NCI-H524 (cell line): ENCODE measurements around the gene SHISA9.

Experiments
- DNase-seq, 2 experiments: peaks; one replicate each; lab custom pipeline; 2025; lab: John Stamatoyannopoulos, UW

SHISA9 gene

GRCh38 chr16:13029786-13030185 is 128.4 kb downstream of the SHISA9 start:
- no peak for DNase-seq

- DNase-seq, result no peak
Observed at GRCh38 chr16:13030769-13031168, 129.4 kb downstream of the SHISA9 start.

- peak; percentile 88 to 97 for DNase-seq
Observed at GRCh38 chr16:13032911-13033310, 131.5 kb downstream of the SHISA9 start.

GRCh38 chr16:13036600-13036999 is 135.2 kb downstream of the SHISA9 start:
- DNase-seq, result no peak

GRCh38 chr16:13038591-13038990 is 137.2 kb downstream of the SHISA9 start:
- no peak for DNase-seq

GRCh38 chr16:13039526-13039925 is 138.1 kb downstream of the SHISA9 start:
- DNase-seq, result no peak

GRCh38 chr16:13041180-13041579 is 139.8 kb downstream of the SHISA9 start:
- peak in 1 of 2 experiments; percentile 10 for DNase-seq

- peak; percentile 68 to 93 for DNase-seq
Observed at GRCh38 chr16:13041646-13042290, 140.4 kb downstream of the SHISA9 start.

GRCh38 chr16:13042291-13042685 is 140.9 kb downstream of the SHISA9 start:
- DNase-seq, result no peak

GRCh38 chr16:13046061-13046821 is 144.8 kb downstream of the SHISA9 start:
- no peak for DNase-seq

- DNase-seq, result peak in 1 of 2 experiments; percentile 3
Observed at GRCh38 chr16:13047276-13047675, 145.9 kb downstream of the SHISA9 start.

- DNase-seq, result no peak
Observed at GRCh38 chr16:13049688-13050087, 148.3 kb downstream of the SHISA9 start.

GRCh38 chr16:13052431-13052830 is 151.0 kb downstream of the SHISA9 start:
- peak; percentile 71 to 95 for DNase-seq

GRCh38 chr16:13055480-13055879 is 154.1 kb downstream of the SHISA9 start:
- DNase-seq, result no peak

- no peak for DNase-seq
Observed at GRCh38 chr16:13056607-13057006, 155.2 kb downstream of the SHISA9 start.

GRCh38 chr16:13060932-13061331 is 159.5 kb downstream of the SHISA9 start:
- no peak for DNase-seq

GRCh38 chr16:13061691-13062090 is 160.3 kb downstream of the SHISA9 start:
- no peak for DNase-seq

GRCh38 chr16:13062219-13062618 is 160.8 kb downstream of the SHISA9 start:
- no peak for DNase-seq

GRCh38 chr16:13063457-13063856 is 162.1 kb downstream of the SHISA9 start:
- no peak for DNase-seq

GRCh38 chr16:13064821-13065220 is 163.4 kb downstream of the SHISA9 start:
- no peak for DNase-seq

GRCh38 chr16:13067648-13068047 is 166.2 kb downstream of the SHISA9 start:
- DNase-seq, result no peak

- no peak for DNase-seq
Observed at GRCh38 chr16:13068912-13069583, 167.7 kb downstream of the SHISA9 start.

GRCh38 chr16:13070268-13070667 is 168.9 kb downstream of the SHISA9 start:
- DNase-seq, result peak; percentile 36 to 81
